DMS 273 treated with DMSO at 0.1 percent for 48 hours (cell line): ENCODE data around the gene PUDP.
"Not testable (repeated sequence)": the region's sequence is repeated elsewhere in the genome, so short reads cannot be mapped to it uniquely, and the experiment has no call there.

ENCODE experiments used
- DNase-seq: peaks from one replicate; lab custom pipeline; 2025; lab: John Stamatoyannopoulos, UW

PUDP gene

GRCh38 chrX:7147978-7148854 lies at the start of gene PUDP:
PUDP (minus strand) TSS chrX:7148153; CDS start chrX:7148113, 40 bp downstream.
- DNase-seq = peak; percentile 79

GRCh38 chrX:7194606-7195005 lies 46.7 kb upstream of the PUDP start:
- no peak for DNase-seq

DNA sequence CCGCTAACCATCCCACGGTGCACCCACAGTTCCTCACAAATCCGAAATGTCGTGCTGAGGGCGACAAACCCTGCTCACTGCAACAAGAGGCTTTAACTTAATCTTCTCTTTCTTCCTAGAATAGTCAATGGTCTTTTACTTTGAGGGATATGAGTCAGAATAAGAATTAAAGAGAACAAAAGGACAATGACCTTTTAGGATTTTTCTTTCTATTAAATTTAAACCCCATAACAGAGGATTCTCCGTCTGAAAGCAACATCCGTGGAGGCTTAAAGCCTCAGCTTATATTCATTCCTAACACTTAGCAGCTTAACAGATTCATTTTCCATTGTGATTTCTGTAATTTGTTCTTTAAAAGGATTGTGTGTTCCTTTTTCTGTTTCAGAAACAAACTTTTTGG lies 44.9 kb upstream of the PUDP start:
- DNase-seq = no peak

GRCh38 chrX:7191681-7192110 lies 43.7 kb upstream of the PUDP start:
- peak; percentile 11 for DNase-seq

GRCh38 chrX:7190157-7190556 lies 42.2 kb upstream of the PUDP start:
- DNase-seq = no peak

- no peak for DNase-seq
Observed at GRCh38 chrX:7188672-7189071, 40.7 kb upstream of the PUDP start.

- DNase-seq = no peak
Observed at GRCh38 chrX:7184816-7185215, 36.9 kb upstream of the PUDP start.

GRCh38 chrX:7179446-7179845 lies 31.5 kb upstream of the PUDP start:
- DNase-seq = no peak

GRCh38 chrX:7178859-7179258 lies 30.9 kb upstream of the PUDP start:
- not testable (repeated sequence) for DNase-seq

DNA sequence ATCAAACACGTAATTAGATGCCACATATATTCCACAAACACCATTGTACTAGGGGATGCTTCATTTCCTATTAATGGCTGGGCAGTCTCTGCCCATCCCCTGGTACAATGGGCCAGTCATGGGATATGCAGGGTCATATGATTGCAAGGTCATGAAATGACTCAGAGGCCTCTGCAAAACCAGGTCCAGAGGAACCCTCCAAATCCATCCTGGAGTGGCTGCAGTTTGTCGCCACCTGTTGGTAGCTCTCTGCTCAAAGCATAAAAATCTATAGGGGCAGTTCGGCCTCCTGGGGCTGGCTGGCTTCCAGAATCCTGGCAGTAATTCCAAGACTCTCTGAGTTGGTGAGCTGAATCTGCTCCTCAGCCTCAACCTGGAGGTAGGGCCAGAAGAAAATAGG lies 22.9 kb upstream of the PUDP start:
- no peak for DNase-seq

DNA sequence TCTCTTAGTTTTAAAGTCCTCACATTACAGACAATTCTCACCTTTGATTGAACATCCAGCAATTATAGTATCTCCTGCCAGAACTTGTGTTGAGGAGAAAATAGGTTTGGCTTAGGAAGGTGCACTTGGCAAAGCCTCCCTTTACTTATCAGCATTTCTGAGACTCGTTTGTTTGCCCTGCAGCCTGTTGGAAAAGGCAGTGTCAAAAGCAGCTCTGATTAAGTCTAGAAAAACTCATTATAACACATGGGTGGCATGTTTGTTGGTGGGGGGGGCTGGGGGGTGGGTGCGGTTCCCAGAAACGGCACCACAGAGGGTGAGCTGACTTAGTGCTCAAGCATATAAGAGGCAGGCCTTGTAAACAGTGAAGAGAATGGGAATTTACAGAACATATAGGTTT lies 21.7 kb upstream of the PUDP start:
- DNase-seq = no peak

DNA sequence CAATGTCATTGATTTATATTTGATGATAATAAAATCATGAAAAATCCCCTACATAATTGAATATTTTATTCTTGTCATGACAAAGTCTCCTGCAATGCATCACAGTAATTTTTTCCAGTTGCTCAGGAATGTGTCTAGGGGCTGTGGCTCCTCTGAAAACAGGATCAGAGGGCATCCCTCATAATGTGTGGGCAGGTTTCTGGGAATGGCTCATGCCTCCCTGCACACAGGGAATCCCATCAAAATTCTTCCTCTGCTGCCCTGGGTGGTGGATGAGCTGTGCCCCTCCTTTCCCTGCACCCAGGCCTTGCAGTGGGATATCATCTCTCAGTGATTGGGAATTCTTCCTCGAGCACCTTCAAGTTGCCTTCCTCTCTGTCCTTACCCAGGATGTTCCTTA lies 20.4 kb upstream of the PUDP start:
- no peak for DNase-seq

DNA sequence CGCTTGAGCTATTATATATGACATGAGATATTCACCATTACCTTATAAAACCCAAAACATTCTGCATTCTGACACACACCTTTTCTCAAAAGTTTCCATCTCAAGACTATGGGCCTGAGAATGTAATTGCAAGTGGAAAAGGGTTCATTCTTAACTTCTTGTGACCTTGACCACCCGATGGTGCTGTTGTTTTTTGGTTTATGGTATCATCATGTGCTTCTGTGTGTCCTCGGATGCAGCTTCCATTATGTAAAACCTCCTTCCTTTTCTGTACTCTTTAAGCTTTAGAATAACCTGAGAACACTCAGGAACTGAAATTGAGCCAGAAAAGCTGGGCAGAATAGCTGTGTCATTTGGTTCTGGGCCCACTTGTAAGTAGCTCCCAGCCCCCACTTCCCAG lies 16.2 kb upstream of the PUDP start:
- DNase-seq = no peak

DNA sequence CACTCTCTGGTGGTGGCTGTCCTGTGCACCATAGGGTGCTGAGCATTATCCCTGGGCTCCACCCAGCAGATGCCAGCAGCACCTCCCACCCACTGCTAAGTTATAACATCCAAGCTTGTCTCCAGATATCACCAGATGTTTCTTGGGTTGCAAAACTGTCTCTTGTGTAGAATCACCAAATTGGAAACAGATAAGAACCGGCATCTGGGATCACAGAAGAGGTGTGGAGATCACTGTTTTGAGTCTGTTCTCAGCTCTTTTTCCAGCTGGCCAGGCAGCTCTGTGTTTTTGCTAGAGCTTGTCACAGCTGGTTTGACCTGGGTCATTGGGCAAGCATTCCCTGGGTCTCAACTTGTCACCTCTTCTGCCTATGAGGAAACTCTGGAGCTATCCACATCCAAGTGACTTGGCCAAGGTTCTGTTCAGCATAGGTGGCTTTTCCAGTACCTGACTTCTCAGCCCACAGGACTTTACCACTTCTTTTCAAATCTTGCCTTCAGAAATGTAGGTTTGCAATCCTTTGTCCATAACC lies 15.3 kb upstream of the PUDP start:
- DNase-seq = no peak

- no peak for DNase-seq
Observed at GRCh38 chrX:7159149-7159861, 11.4 kb upstream of the PUDP start.

GRCh38 chrX:7158468-7158990 lies 10.6 kb upstream of the PUDP start:
- DNase-seq = no peak

DNA sequence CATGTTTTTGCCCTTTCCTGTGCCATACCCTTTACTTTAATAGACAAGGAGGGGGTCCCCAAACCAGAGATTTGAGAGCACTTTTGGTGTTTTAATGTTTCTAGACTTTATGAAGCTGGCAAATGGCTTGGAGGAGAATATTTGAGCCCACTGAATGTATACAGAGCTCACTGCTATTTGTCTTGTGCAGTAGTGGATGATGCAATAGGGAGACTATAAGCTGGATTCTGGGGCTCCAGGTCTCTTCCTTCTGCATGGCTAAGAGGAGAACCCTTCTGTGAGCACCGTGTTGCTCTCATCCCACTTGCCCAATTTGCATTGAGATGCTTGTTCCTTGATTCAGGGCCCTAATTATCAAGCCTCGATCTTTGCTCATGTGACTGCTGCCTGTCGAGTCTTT lies 8.9 kb upstream of the PUDP start:
- DNase-seq = no peak

- DNase-seq = no peak
Observed at GRCh38 chrX:7155163-7155562, 7.2 kb upstream of the PUDP start.

DNA sequence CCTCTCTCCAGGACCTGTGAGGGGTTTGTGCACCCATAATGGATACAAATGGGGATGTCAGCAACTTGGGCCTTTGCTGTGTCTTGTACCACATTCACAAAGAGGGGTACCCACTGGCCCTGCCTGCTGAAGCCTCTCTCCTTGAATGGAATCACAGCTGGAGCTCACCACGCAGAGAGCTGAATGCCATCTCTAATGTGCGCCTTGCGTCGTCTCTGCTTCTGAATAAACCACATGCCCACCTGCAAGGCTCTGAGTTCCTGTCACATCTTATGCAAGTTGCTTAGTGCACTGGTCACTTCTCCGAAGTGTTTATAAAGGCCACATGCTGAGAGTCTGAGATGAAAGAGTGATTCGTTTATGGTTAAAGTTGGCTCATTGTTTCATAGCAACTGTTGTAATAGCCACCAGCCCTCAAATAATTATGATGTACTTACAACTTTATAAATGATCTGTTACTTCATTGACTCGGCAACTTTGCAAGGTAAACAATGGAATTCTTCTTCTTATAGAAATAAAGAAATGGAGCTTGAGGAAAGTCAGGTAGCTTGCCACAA lies 6.2 kb upstream of the PUDP start:
- DNase-seq = no peak

DNA sequence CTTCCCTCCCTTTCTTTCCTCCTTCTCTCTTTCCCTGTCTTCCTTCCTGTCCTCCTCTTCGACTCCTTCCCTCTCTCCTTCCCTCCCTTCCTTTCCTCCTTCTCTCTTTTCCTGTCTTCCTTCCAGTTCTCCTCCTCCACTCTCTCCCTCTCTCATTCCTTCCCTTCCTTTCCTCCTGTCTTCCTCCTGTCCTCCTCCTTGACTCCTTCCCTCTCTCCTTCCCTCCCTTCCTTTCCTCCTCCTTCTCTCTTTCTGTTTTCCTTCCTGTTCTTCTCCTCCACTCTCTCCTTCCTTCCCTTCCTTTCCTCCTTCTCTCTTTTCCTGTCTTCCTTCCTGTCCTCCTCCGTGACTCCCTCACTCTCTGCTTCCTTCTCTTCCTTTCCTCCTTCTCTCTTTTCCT lies 5.3 kb upstream of the PUDP start:
- DNase-seq = no peak

GRCh38 chrX:7149411-7149810 lies 1.5 kb upstream of the PUDP start:
- DNase-seq = no peak

- peak; percentile 15 for DNase-seq
Observed at GRCh38 chrX:7147413-7147977, 458 bp downstream of the PUDP start, which contains the start of gene STS. STS (plus strand) TSS chrX:7147712; CDS start chrX:7253200, 105,488 bp downstream.
